DOHH2 (cell line): ENCODE results near the gene FMNL3.

Experiments used
- CTCF ChIP-seq: fragments of 200-600 bp; sonication (generic); IDR thresholded peaks from one replicate; pipeline ENCODE4 v1.5.1; 2014; ENCODE audit warnings: antibody characterized with exemption, mild to moderate bottlenecking, low read depth, low read length; ENCODE audit not compliant: poor library complexity, severe bottlenecking
- EZH2phosphoT487 ChIP-seq: fragments of 200-600 bp; sonication (generic); IDR thresholded peaks from 2 replicates; pipeline ENCODE4 v1.6.1; 2017; ENCODE audit warnings: borderline replicate concordance, mild to moderate bottlenecking, antibody characterized with exemption, low read length, moderate library complexity, mixed read lengths

- TF ChIP-seq CTCF (no peak), EZH2phosphoT487 (no peak)
Observed at GRCh38 chr12:49658276-49658675, 48.9 kb downstream of the FMNL3 start.
